RWPE1 (cell line): ENCODE results near the gene PTBP1.
A peak's percentile ranks its signal among the peaks of the same experiment; 100 is the strongest.

Source experiments
- CTCF ChIA-PET: fragments of 350-600 bp; sonication (Branson Sonifier 250); formaldehyde crosslinking; extraction: SDS; loops from one replicate; lab custom pipeline; 2021; lab: Yijun Ruan, JAX
- POLR2A ChIA-PET: fragments of 400-600 bp; formaldehyde crosslinking; extraction: SDS; loops from one replicate; lab custom pipeline; 2020; ENCODE audit warnings: antibody characterized with exemption; ENCODE audit not compliant: low non-redundant PET; lab: Yijun Ruan, JAX
- DNase-seq: peaks from one replicate; pipeline ENCODE4 v3.0.0; 2012; ENCODE audit warnings: low spot score
- H3K27ac ChIP-seq: fragments of 450-650 bp; 2 replicates; pipeline ENCODE4 v1.5.1; 2017
- TF ChIP-seq, protein P1 (sequence below): fragments of 450-650 bp; conservative IDR thresholded peaks from 2 replicates; pipeline ENCODE4 v1.5.1; 2017; ENCODE audit warnings: low read depth, mild to moderate bottlenecking

Gene PTBP1

DNA sequence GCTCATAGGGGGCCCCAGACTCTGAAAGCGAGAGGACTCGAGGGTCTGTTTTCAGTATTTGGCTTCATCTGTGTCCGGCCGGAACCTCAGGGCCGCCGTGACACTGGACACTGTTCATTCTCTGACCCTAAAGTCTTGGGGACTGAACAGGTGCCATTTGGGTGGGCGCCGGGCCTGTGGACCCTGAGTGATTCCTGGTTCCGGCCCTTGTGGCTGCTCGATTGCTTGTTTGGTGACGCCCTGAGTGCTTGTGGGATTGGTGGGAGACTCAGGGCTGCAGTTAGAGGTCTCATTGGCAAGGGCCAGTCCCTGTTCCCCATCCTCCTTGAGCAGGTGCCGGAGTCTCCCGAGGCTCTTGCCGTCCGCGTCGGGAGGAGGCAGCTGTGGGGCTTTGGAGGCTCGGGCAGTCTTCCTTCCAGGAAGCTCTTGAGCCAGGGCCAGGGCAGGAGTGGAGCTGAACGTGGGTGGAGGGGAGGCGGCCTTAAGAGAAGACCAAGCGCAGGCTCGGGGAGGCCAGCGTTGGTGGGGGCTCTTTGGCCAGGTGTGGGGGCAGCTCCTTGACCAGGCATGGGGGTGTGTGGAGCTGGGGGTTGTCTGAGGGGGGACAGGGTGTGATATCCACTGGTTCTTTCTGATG, 4.7 kb downstream of the PTBP1 start:
- TF ChIP-seq, protein P1, sequence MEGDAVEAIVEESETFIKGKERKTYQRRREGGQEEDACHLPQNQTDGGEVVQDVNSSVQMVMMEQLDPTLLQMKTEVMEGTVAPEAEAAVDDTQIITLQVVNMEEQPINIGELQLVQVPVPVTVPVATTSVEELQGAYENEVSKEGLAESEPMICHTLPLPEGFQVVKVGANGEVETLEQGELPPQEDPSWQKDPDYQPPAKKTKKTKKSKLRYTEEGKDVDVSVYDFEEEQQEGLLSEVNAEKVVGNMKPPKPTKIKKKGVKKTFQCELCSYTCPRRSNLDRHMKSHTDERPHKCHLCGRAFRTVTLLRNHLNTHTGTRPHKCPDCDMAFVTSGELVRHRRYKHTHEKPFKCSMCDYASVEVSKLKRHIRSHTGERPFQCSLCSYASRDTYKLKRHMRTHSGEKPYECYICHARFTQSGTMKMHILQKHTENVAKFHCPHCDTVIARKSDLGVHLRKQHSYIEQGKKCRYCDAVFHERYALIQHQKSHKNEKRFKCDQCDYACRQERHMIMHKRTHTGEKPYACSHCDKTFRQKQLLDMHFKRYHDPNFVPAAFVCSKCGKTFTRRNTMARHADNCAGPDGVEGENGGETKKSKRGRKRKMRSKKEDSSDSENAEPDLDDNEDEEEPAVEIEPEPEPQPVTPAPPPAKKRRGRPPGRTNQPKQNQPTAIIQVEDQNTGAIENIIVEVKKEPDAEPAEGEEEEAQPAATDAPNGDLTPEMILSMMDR, result no peak
- ChIA-PET CTCF (interaction anchor here (0.6 kb wide), 1 partner anchor 187 kb away, joined by 3 read pairs; no protein-coding TSS in a partner anchor), POLR2A (interaction anchor here (0.5 kb wide), 1 partner anchor 222 kb away, joined by 10 read pairs; no protein-coding TSS in a partner anchor)
- no peak for DNase-seq
- H3K27ac ChIP-seq, result peak overlapping the region; percentile 99

DNA sequence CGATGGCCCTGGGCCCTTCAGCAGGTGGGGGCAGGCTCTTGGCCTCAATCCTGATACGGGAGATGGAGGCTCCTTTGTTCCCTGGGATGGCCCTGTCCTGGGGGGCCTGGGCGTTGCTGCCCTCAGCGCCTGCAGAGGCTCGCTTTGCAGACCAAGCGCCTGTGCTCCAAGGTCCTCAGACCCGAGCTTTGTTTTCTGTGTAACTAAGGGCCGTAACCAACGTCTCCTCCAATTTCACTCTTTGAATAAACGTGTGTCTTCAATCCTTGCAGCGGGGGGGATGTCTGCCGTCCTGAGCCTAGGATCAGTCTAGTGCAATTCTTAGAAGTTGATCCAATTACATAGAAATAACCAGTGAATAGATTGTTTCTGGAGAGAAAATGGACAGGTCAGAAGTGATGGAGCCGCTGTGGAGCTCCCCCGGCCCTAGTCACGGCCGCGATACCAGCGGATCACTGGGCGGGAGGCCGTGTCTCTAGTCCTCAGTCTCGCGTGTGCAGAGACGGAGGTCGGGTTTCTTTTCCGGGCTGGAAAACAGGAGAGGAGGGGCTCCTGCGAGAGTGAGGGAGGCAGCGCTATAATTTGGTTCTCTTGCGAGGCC, 5.3 kb downstream of the PTBP1 start:
- TF ChIP-seq, protein P1, result no peak
- H3K27ac ChIP-seq, result peak overlapping the region; percentile 99
- no peak for DNase-seq
- ChIA-PET POLR2A (interaction anchor here (0.6 kb wide), 1 partner anchor 16 kb away, joined by 11 read pairs; no protein-coding TSS in a partner anchor), CTCF (interaction anchor here (0.6 to 0.9 kb wide), 2 partner anchors 18 to 199 kb away, joined by 3 to 4 read pairs; no protein-coding TSS in a partner anchor)

DNA sequence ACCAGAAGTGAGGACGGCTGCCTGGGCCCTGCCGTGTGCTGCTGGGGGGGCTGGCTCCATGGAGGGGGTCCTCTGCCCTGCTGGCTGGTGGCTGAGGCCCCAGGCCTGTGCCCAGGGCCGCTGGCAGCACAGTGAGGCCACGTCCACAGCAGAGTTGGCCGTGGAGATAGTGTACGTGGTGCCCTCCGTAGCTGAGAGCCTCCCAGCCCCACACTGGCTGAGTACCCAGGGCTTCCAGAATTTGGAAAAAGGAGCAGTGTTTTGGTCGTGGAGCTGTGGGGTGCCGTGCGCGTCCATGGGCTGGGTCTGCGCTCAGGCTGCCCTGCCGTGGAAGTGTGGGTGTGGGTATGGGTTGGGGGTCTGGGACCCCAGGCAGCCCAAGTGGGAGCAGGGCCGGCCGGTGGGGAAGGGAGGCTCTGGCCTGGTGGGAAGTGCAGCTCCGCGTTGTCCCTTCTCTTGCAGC, 5.9 kb downstream of the PTBP1 start:
- POLR2A ChIA-PET, result interaction anchor here (0.6 kb wide), 1 partner anchor 17 kb away, joined by 11 read pairs; no protein-coding TSS in a partner anchor
- no peak for DNase-seq
- TF ChIP-seq, protein P1, result no peak
- H3K27ac ChIP-seq, result peak overlapping the region; percentile 99
- CTCF ChIA-PET, result interaction anchor here (0.6 to 0.9 kb wide), 3 partner anchors 17 to 198 kb away, joined by 3 to 4 read pairs (median 4); no protein-coding TSS in a partner anchor

DNA sequence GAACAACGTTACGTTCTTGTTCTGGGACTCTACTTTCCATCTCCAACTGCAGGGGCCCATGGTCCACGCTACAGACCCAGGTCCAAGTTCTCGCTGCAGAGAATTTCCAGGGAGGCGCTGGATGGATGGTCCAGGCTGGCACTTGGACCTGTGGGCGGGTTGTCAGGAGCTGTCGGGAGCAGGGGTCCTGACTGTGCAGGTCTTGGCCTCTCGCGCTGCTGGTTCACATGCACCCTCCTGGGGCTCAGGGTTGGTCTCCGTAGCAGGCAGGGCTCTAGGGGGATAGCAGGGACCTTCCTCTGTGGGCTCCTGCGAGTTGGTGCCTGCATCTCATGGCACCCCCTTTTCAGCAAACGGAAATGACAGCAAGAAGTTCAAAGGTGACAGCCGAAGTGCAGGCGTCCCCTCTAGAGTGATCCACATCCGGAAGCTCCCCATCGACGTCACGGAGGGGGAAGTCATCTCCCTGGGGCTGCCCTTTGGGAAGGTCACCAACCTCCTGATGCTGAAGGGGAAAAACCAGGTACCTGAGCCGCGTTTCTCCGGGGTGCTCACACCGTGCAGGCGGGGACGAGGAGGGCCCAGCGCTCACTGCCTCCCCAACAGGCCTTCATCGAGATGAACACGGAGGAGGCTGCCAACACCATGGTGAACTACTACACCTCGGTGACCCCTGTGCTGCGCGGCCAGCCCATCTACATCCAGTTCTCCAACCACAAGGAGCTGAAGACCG, 6.6 kb downstream of the PTBP1 start:
- DNase-seq, result no peak
- H3K27ac ChIP-seq, result peak overlapping the region; percentile 99
- ChIA-PET POLR2A (no interaction called here), CTCF (interaction anchor here (0.6 to 1.0 kb wide), 3 partner anchors 22 to 197 kb away, joined by 3 to 4 read pairs (median 3); no protein-coding TSS in a partner anchor)
- TF ChIP-seq, protein P1, result no peak

DNA sequence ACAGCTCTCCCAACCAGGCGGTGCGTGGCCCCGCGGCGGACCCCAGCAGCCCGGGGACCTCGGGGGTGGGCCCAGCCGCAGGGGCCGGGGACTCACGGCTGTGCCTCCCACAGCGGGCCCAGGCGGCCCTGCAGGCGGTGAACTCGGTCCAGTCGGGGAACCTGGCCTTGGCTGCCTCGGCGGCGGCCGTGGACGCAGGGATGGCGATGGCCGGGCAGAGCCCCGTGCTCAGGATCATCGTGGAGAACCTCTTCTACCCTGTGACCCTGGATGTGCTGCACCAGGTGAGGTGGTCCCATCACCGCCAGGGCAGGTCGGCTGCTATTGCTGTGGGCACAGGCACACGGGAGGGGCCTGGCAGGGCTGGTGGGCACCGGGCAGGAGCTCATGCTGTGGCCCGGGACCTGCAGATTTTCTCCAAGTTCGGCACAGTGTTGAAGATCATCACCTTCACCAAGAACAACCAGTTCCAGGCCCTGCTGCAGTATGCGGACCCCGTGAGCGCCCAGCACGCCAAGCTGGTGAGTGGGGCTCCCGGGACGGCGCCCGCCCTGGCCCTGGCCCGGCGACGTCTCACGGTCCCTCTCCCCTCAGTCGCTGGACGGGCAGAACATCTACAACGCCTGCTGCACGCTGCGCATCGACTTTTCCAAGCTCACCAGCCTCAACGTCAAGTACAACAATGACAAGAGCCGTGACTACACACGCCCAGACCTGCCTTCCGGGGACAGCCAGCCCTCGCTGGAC, 7.3 kb downstream of the PTBP1 start:
- H3K27ac ChIP-seq, result peak overlapping the region; percentile 99
- CTCF ChIA-PET, result interaction anchor here (1.0 kb wide), 1 partner anchor 78 kb away, joined by 3 read pairs; no protein-coding TSS in a partner anchor
- POLR2A ChIA-PET, result no interaction called here
- TF ChIP-seq, protein P1, result no peak
- DNase-seq, result no peak
